CD14-positive monocyte (primary cell): ENCODE data around the gene VCAM1. TPM values are rescaled to one million over a fixed set of nuclear protein-coding genes. Genes with fewer than 3 reads are reported as not detected.

Source experiments
- DNase-seq, 3 donors: peaks; one replicate each; pipeline ENCODE4 v3.0.0-alpha.2; 2011 to 2022
- H2AFZ ChIP-seq: 2 replicates; pipeline ENCODE4 v1.6.0; 2012; ENCODE audit warnings: mild to moderate bottlenecking, low read depth, low read length, inconsistent platforms; ENCODE audit not compliant: insufficient read depth, poor library complexity, severe bottlenecking
- H3K27ac ChIP-seq, 2 donors: 1 replicate in 1 of 2; 2 replicates in 1 of 2; pipeline ENCODE4 v1.5.1; 2012 to 2013; ENCODE audit warnings: low read length in 2 of 2, control low read depth in 1 of 2, inconsistent platforms in 1 of 2, low read depth in 1 of 2, mild to moderate bottlenecking in 1 of 2
- H3K27me3 ChIP-seq, 2 donors: one replicate each; pipeline versions ENCODE4 v1.6.0 to v1.6.1; 2011 to 2013; ENCODE audit warnings: low read length in 2 of 2; ENCODE audit not compliant: control insufficient read depth in 2 of 2, insufficient read depth in 2 of 2
- H3K36me3 ChIP-seq, 2 donors: replicated peaks in 1 of 2; 1 replicate in 1 of 2; 2 replicates in 1 of 2; pipeline versions ENCODE4 v1.5.1 to v1.6.1; 2012 to 2013; ENCODE audit warnings: low read length in 2 of 2, control low read depth in 1 of 2, inconsistent platforms in 1 of 2, mild to moderate bottlenecking in 1 of 2; ENCODE audit not compliant: insufficient read depth in 2 of 2, control insufficient read depth in 1 of 2
- H3K4me1 ChIP-seq, 2 donors: 1 replicate in 1 of 2; 2 replicates in 1 of 2; pipeline versions ENCODE4 v1.5.1 to v1.6.1; 2012 to 2013; ENCODE audit warnings: low read length in 2 of 2, control low read depth in 1 of 2, inconsistent platforms in 1 of 2, mild to moderate bottlenecking in 1 of 2, moderate library complexity in 1 of 2; ENCODE audit not compliant: insufficient read depth in 2 of 2, control insufficient read depth in 1 of 2
- H3K4me2 ChIP-seq: replicated peaks from 2 replicates; pipeline ENCODE3; 2012; ENCODE audit warnings: low read length, moderate library complexity, mild to moderate bottlenecking; ENCODE audit not compliant: poor library complexity, severe bottlenecking; ENCODE audit errors: extremely low read depth
- H3K4me3 ChIP-seq, 3 experiments: fragments of 200-600 bp in 1 of 3; sonication (generic) in 1 of 3; replicated peaks in 1 of 3; 1 replicate in 2 of 3; 2 replicates in 1 of 3; pipeline ENCODE4 v1.5.1; 2011 to 2013; ENCODE audit warnings: low read length in 3 of 3, mild to moderate bottlenecking in 3 of 3, control low read depth in 2 of 3, low read depth in 2 of 3, inconsistent platforms in 1 of 3, moderate library complexity in 1 of 3
- H3K79me2 ChIP-seq: 2 replicates; pipeline ENCODE4 v1.6.0; 2012; ENCODE audit warnings: mild to moderate bottlenecking, control low read depth, inconsistent platforms, low read length, moderate library complexity; ENCODE audit not compliant: insufficient read depth
- H3K9ac ChIP-seq: 2 replicates; pipeline ENCODE4 v1.6.0; 2017; ENCODE audit warnings: low read length, mild to moderate bottlenecking; ENCODE audit not compliant: insufficient read depth, poor library complexity, severe bottlenecking
- H3K9me3 ChIP-seq, 2 donors: replicated peaks in 1 of 2; 1 replicate in 1 of 2; 2 replicates in 1 of 2; pipeline versions ENCODE4 v1.5.1 to v1.6.1; 2012 to 2013; ENCODE audit warnings: low read length in 2 of 2, control low read depth in 1 of 2; ENCODE audit not compliant: control insufficient read depth in 1 of 2, insufficient read depth in 1 of 2
- H4K20me1 ChIP-seq: 2 replicates; pipeline ENCODE4 v1.6.0; 2012; ENCODE audit warnings: mild to moderate bottlenecking, low read length, control low read depth, moderate library complexity; ENCODE audit not compliant: insufficient read depth
- H3K27ac Mint-ChIP-seq, 7 donors: one replicate each; pipeline ENCODE4 v1.8.0; 2020; ENCODE audit warnings: mild to moderate bottlenecking in 7 of 7, mixed read lengths in 7 of 7, moderate library complexity in 6 of 7, inconsistent platforms in 2 of 7
- H3K27me3 Mint-ChIP-seq, 3 donors: one replicate each; pipeline ENCODE4 v1.8.0; 2021 to 2022; ENCODE audit warnings: low read depth in 3 of 3, mild to moderate bottlenecking in 3 of 3, mixed read lengths in 3 of 3, moderate library complexity in 3 of 3, inconsistent platforms in 1 of 3
- H3K36me3 Mint-ChIP-seq, 2 donors: one replicate each; pipeline ENCODE4 v1.8.0; 2020; ENCODE audit warnings: mixed read lengths in 2 of 2, inconsistent platforms in 1 of 2, mild to moderate bottlenecking in 1 of 2
- H3K4me1 Mint-ChIP-seq: one replicate; pipeline ENCODE4 v1.8.0; 2020; ENCODE audit warnings: mild to moderate bottlenecking, mixed read lengths
- H3K4me3 Mint-ChIP-seq, 2 donors: one replicate each; pipeline ENCODE4 v1.8.0; 2020; ENCODE audit warnings: mild to moderate bottlenecking in 2 of 2, mixed read lengths in 2 of 2, moderate library complexity in 1 of 2
- H3K9me3 Mint-ChIP-seq, 7 donors: one replicate each; pipeline ENCODE4 v1.8.0; 2020 to 2022; ENCODE audit warnings: mixed read lengths in 7 of 7, mild to moderate bottlenecking in 6 of 7, moderate library complexity in 6 of 7, inconsistent platforms in 2 of 7
- WGBS: methylation state at CpG from one replicate; pipeline ENCODE4 v1.1.5; 2013; ENCODE audit warnings: missing lambda C conversion rate; ENCODE audit not compliant: insufficient coverage; 5-methylcytosine and 5-hydroxymethylcytosine counted together
- intact Hi-C, 2 donors: fragments of 100-400 bp; cut with micrococcal nuclease; formaldehyde crosslinking; loops; one replicate each; pipeline versions ENCODE4 v1.15.0 to v1.15.1; 2023
- polyA plus RNA-seq, 3 donors: library from polyadenylated mRNA; depleted of rRNA in 1 of 3; unstranded in 2 of 3; stranded (reverse) in 1 of 3; fragments of 300-500 nt in 2 of 3; fragments of >200 nt in 1 of 3; fragmentation: Illumina TruSeq in 2 of 3; gene quantifications; 1 replicate in 2 of 3; 2 replicates in 1 of 3; pipeline ENCODE4 v1.2.3, GENCODE V29; 2012 to 2021
- TF ChIP-seq, protein P1 (sequence below): fragments of 200-600 bp; IDR thresholded peaks from one replicate; pipeline ENCODE4 v1.8.0; 2022; ENCODE audit warnings: antibody characterized with exemption, mild to moderate bottlenecking

The VCAM1 gene
- polyA plus RNA-seq, 3 donors, result not detected

DNA sequence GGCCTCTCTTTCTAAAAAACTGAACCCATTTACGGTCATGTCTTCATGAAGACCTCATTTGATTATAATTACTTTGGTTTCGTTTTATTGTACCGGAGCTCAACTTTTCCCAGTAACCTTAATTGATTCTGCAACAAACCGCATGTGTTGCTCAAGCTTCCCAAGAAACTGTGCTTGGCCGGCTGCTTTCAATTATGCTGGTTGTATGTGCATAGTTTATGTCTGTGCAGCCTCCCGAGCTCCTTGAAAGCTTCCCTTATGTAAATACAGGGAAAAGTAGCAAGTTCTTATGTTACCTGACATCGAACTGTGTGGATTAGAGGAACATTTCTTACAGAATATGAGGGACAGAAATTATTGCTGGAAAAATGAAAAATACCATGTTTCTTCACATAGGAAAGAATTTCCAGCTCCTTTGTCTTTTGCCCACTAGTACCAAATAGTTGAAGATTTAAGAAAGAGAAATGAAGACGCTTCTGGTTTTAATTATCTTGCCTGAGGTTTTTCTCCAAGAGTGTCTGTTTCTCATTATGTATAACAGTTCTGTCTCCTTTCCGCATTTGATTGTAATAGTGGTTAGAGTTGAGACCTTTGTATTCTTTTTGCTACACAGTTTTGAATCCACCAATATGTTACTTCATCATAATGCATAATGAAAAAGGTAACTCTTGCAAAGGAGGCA is 2.1 kb downstream of the VCAM1 start:
- H3K4me3 Mint-ChIP-seq, result peak overlapping the region in 1 of 2 donors; percentile 1
- H2AFZ ChIP-seq, result no peak overlapping the region

DNA sequence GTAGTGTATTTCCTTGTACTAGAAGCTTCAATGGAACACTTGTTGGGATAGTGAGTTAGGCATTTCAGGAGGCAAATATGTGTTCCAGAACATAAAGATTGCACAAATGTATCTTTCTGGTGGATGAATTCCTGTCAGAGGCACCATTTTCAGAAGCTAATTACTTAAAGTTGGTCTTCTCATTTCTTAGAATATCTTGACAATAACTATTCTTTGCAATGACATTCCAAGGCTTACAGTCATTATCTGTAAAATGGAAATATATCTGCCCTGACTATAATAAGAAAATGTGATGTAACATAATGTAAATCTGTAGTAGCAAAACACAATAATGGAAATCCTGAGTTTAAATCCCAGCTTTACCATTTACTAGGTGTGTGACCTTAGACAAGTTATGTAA is 2.7 kb downstream of the VCAM1 start:
- intact Hi-C loops, result no loop called here
- TF ChIP-seq, protein P1, sequence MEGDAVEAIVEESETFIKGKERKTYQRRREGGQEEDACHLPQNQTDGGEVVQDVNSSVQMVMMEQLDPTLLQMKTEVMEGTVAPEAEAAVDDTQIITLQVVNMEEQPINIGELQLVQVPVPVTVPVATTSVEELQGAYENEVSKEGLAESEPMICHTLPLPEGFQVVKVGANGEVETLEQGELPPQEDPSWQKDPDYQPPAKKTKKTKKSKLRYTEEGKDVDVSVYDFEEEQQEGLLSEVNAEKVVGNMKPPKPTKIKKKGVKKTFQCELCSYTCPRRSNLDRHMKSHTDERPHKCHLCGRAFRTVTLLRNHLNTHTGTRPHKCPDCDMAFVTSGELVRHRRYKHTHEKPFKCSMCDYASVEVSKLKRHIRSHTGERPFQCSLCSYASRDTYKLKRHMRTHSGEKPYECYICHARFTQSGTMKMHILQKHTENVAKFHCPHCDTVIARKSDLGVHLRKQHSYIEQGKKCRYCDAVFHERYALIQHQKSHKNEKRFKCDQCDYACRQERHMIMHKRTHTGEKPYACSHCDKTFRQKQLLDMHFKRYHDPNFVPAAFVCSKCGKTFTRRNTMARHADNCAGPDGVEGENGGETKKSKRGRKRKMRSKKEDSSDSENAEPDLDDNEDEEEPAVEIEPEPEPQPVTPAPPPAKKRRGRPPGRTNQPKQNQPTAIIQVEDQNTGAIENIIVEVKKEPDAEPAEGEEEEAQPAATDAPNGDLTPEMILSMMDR, result no peak
- Mint-ChIP-seq H3K27ac (no peak overlapping the region), H3K27me3 (peaks cover 0 to 3% (median 2%) of the 10 kb centered on the region in 3 donors), H3K4me3 (no peak overlapping the region), H3K36me3 (no peaks in the 10 kb centered on the region), H3K4me1 (peaks cover 1% of the 10 kb centered on the region), H3K9me3 (peaks cover 0 to 3% (median 0%) of the 10 kb centered on the region in 7 donors)
- Histone ChIP-seq H2AFZ (no peak overlapping the region), H3K27ac (no peak overlapping the region), H3K9me3 (no peaks in the 10 kb centered on the region), H3K27me3 (no peaks in the 10 kb centered on the region), H3K9ac (no peak overlapping the region), H3K4me3 (no peak overlapping the region), H4K20me1 (no peaks in the 10 kb centered on the region), H3K4me1 (no peaks in the 10 kb centered on the region), H3K36me3 (no peaks in the 10 kb centered on the region), H3K79me2 (no peaks in the 10 kb centered on the region), H3K4me2 (no peak overlapping the region)
- no peak for DNase-seq

More for the DNA sequence above, 2.1 kb downstream of the VCAM1 start:
- H3K4me2 ChIP-seq, result no peak overlapping the region
- no peaks in the 10 kb centered on the region for H3K36me3 Mint-ChIP-seq
- H3K9ac ChIP-seq, result no peak overlapping the region
- no peaks in the 10 kb centered on the region for H3K79me2 ChIP-seq
- no peaks in the 10 kb centered on the region for H4K20me1 ChIP-seq
- peaks cover 0 to 3% (median 2%) of the 10 kb centered on the region in 3 donors for H3K27me3 Mint-ChIP-seq
- TF ChIP-seq, protein P1, result no peak
- H3K4me1 Mint-ChIP-seq, result peaks cover 1% of the 10 kb centered on the region
- no peaks in the 10 kb centered on the region for H3K27me3 ChIP-seq
- no peak overlapping the region for H3K27ac Mint-ChIP-seq
- no peak overlapping the region for H3K27ac ChIP-seq
- peaks cover 0 to 3% (median 1%) of the 10 kb centered on the region in 7 donors for H3K9me3 Mint-ChIP-seq
- H3K36me3 ChIP-seq, result no peaks in the 10 kb centered on the region
- no peak for DNase-seq
- no peaks in the 10 kb centered on the region for H3K9me3 ChIP-seq
- H3K4me1 ChIP-seq, result no peaks in the 10 kb centered on the region
- intact Hi-C loops, result no loop called here
- WGBS, result 93% methylated on average over 3 of the region's 9 CpGs
- H3K4me3 ChIP-seq, result no peak overlapping the region
